Measurements from ENCODE around the gene ATRIP.

Gene ATRIP

DNA sequence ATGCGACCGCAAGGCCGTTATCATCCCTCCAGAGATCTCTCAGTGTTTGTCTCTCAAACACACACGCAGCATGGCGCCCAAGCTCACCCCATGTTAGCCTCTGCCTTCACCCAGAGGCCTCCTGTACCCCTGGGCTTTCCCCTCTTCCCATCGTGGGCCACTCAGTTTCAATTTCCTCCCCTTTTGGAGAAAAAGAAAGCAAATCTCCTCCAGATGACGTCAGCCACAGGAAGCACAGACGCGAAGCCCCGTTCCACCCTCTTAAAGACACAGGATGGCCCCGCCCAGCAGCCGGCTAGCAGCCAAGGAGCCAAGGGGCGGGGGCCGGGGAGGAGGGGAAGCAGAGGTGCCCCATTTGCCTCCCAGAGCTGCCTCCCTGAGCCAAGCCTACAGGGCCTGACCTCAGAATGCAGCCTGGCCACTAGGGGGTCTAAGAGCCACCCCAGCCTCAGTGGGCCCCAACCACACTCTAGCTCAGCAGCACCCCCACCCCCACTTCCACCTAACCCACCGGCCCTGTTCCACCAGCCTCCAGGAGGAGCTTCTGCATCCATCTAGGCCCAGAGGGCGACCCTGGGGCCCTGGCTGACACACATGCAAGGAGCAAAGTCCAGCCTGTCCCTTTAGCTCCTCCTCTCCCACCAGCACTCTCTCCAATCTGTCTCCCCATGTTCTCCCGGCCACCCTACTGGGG lies 26.5 kb downstream of the ATRIP start (continued):
- TF ChIP-seq GLI2 (tag by site-specific recombination; IDR thresholded peaks at IDR 0.05; ENCODE audit: borderline replicate concordance, low read depth) (no peak), ZNF561 (tag by site-specific recombination; IDR thresholded peaks at IDR 0.05; ENCODE audit: borderline replicate concordance) (0 out of 2 replicates have a peak, but pooled peaks have one; percentile 58), ZIC2 (tag by site-specific recombination; IDR thresholded peaks at IDR 0.05) (peak; percentile 30), SCRT2 (tag by site-specific recombination; IDR thresholded peaks at IDR 0.05) (0 out of 2 replicates have a peak, but pooled peaks have one; percentile 39), ZNF621 (tag by site-specific recombination; IDR thresholded peaks at IDR 0.05) (no peak), ZFP69B (tag by site-specific recombination; IDR thresholded peaks at IDR 0.05) (peak; percentile 51), ZNF324 (tag by site-specific recombination; IDR thresholded peaks at IDR 0.05) (no peak), ZNF548 (tag by site-specific recombination; IDR thresholded peaks at IDR 0.05) (no peak), ZBTB17 (tag by site-specific recombination; IDR thresholded peaks at IDR 0.05) (peak; percentile 50), KLF1 (tag by site-specific recombination; IDR thresholded peaks at IDR 0.05) (peak; percentile 81), IKZF3 (tag by site-specific recombination; IDR thresholded peaks at IDR 0.05) (peak; percentile 68), SP7 (tag by site-specific recombination; IDR thresholded peaks at IDR 0.05) (peak; percentile 82), ZNF366 (tag by site-specific recombination; conservative IDR thresholded peaks at IDR 0.05) (peak; percentile 94), ZSCAN23 (tag by site-specific recombination; IDR thresholded peaks at IDR 0.05) (no peak), ZNF670 (tag by site-specific recombination; IDR thresholded peaks at IDR 0.05; ENCODE audit: low read depth) (no peak), ZNF404 (tag by site-specific recombination; IDR thresholded peaks at IDR 0.05) (no peak), ZBTB7A (tag by site-specific recombination; IDR thresholded peaks at IDR 0.05; ENCODE audit: low read depth) (no peak), GLIS2 (tag by site-specific recombination; IDR thresholded peaks at IDR 0.05) (peak; percentile 87), KLF10 (tag by site-specific recombination; IDR thresholded peaks at IDR 0.05) (no peak), SP2 (tag by site-specific recombination; IDR thresholded peaks at IDR 0.05) (peak; percentile 66), ZNF248 (tag by site-specific recombination; IDR thresholded peaks at IDR 0.05) (no peak), YY1 (tag by site-specific recombination; IDR thresholded peaks at IDR 0.05) (peak; percentile 55; the same call in 1 of the 2 replicates)
- TF ChIP-seq, protein P1, sequence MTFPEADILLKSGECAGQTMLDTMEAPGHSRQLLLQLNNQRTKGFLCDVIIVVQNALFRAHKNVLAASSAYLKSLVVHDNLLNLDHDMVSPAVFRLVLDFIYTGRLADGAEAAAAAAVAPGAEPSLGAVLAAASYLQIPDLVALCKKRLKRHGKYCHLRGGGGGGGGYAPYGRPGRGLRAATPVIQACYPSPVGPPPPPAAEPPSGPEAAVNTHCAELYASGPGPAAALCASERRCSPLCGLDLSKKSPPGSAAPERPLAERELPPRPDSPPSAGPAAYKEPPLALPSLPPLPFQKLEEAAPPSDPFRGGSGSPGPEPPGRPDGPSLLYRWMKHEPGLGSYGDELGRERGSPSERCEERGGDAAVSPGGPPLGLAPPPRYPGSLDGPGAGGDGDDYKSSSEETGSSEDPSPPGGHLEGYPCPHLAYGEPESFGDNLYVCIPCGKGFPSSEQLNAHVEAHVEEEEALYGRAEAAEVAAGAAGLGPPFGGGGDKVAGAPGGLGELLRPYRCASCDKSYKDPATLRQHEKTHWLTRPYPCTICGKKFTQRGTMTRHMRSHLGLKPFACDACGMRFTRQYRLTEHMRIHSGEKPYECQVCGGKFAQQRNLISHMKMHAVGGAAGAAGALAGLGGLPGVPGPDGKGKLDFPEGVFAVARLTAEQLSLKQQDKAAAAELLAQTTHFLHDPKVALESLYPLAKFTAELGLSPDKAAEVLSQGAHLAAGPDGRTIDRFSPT (tag by site-specific recombination; IDR thresholded peaks at IDR 0.05), result 0 out of 2 replicates have a peak, but pooled peaks have one; percentile 38
- TF ChIP-seq, protein P2, sequence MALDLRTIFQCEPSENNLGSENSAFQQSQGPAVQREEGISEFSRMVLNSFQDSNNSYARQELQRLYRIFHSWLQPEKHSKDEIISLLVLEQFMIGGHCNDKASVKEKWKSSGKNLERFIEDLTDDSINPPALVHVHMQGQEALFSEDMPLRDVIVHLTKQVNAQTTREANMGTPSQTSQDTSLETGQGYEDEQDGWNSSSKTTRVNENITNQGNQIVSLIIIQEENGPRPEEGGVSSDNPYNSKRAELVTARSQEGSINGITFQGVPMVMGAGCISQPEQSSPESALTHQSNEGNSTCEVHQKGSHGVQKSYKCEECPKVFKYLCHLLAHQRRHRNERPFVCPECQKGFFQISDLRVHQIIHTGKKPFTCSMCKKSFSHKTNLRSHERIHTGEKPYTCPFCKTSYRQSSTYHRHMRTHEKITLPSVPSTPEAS (tag by site-specific recombination; IDR thresholded peaks at IDR 0.05), result peak; percentile 95
- TF ChIP-seq, protein P3, sequence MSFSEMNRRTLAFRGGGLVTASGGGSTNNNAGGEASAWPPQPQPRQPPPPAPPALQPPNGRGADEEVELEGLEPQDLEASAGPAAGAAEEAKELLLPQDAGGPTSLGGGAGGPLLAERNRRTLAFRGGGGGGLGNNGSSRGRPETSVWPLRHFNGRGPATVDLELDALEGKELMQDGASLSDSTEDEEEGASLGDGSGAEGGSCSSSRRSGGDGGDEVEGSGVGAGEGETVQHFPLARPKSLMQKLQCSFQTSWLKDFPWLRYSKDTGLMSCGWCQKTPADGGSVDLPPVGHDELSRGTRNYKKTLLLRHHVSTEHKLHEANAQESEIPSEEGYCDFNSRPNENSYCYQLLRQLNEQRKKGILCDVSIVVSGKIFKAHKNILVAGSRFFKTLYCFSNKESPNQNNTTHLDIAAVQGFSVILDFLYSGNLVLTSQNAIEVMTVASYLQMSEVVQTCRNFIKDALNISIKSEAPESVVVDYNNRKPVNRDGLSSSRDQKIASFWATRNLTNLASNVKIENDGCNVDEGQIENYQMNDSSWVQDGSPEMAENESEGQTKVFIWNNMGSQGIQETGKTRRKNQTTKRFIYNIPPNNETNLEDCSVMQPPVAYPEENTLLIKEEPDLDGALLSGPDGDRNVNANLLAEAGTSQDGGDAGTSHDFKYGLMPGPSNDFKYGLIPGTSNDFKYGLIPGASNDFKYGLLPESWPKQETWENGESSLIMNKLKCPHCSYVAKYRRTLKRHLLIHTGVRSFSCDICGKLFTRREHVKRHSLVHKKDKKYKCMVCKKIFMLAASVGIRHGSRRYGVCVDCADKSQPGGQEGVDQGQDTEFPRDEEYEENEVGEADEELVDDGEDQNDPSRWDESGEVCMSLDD (tag by site-specific recombination; IDR thresholded peaks at IDR 0.05), result peak; percentile 74
- TF ChIP-seq, protein P4, sequence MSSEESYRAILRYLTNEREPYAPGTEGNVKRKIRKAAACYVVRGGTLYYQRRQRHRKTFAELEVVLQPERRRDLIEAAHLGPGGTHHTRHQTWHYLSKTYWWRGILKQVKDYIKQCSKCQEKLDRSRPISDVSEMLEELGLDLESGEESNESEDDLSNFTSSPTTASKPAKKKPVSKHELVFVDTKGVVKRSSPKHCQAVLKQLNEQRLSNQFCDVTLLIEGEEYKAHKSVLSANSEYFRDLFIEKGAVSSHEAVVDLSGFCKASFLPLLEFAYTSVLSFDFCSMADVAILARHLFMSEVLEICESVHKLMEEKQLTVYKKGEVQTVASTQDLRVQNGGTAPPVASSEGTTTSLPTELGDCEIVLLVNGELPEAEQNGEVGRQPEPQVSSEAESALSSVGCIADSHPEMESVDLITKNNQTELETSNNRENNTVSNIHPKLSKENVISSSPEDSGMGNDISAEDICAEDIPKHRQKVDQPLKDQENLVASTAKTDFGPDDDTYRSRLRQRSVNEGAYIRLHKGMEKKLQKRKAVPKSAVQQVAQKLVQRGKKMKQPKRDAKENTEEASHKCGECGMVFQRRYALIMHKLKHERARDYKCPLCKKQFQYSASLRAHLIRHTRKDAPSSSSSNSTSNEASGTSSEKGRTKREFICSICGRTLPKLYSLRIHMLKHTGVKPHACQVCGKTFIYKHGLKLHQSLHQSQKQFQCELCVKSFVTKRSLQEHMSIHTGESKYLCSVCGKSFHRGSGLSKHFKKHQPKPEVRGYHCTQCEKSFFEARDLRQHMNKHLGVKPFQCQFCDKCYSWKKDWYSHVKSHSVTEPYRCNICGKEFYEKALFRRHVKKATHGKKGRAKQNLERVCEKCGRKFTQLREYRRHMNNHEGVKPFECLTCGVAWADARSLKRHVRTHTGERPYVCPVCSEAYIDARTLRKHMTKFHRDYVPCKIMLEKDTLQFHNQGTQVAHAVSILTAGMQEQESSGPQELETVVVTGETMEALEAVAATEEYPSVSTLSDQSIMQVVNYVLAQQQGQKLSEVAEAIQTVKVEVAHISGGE (tag by site-specific recombination; conservative IDR thresholded peaks at IDR 0.05; ENCODE audit: low read depth), result 0 out of 2 replicates have a peak, but pooled peaks have one; percentile 33
- TF ChIP-seq, protein P5, sequence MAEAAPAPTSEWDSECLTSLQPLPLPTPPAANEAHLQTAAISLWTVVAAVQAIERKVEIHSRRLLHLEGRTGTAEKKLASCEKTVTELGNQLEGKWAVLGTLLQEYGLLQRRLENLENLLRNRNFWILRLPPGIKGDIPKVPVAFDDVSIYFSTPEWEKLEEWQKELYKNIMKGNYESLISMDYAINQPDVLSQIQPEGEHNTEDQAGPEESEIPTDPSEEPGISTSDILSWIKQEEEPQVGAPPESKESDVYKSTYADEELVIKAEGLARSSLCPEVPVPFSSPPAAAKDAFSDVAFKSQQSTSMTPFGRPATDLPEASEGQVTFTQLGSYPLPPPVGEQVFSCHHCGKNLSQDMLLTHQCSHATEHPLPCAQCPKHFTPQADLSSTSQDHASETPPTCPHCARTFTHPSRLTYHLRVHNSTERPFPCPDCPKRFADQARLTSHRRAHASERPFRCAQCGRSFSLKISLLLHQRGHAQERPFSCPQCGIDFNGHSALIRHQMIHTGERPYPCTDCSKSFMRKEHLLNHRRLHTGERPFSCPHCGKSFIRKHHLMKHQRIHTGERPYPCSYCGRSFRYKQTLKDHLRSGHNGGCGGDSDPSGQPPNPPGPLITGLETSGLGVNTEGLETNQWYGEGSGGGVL (tag by site-specific recombination; IDR thresholded peaks at IDR 0.05), result peak; percentile 78
- TF ChIP-seq, protein P6, sequence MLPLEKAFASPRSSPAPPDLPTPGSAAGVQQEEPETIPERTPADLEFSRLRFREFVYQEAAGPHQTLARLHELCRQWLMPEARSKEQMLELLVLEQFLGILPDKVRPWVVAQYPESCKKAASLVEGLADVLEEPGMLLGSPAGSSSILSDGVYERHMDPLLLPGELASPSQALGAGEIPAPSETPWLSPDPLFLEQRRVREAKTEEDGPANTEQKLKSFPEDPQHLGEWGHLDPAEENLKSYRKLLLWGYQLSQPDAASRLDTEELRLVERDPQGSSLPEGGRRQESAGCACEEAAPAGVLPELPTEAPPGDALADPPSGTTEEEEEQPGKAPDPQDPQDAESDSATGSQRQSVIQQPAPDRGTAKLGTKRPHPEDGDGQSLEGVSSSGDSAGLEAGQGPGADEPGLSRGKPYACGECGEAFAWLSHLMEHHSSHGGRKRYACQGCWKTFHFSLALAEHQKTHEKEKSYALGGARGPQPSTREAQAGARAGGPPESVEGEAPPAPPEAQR (tag by site-specific recombination; IDR thresholded peaks at IDR 0.05), result no peak
